GM12892 (cell line): Measurements from ENCODE around the gene OASL.

Experiments used
- POLR2A ChIP-seq: IDR thresholded peaks from 2 replicates; pipeline ENCODE4 v1.6.1; 2011; ENCODE audit warnings: low read depth, low read length, control low read depth
- POLR2AphosphoS5 ChIP-seq: IDR thresholded peaks from 2 replicates; pipeline ENCODE4 v1.6.1; 2011; ENCODE audit warnings: low read depth, low read length, control low read depth
- TAF1 ChIP-seq: IDR thresholded peaks from 2 replicates; pipeline ENCODE4 v1.6.1; 2011; ENCODE audit warnings: low read depth, mild to moderate bottlenecking, control low read depth, low read length, borderline replicate concordance

GRCh38 chr12:120971299-120972180 lies 67.5 kb downstream of the OASL start:
- TF ChIP-seq POLR2A (no peak), TAF1 (no peak), POLR2AphosphoS5 (no peak)
